ENCODE data around the gene LPIN3.

- TF ChIP-seq CTCF (IDR thresholded peaks at IDR 0.05; ENCODE audit: low read depth, low read length) (no peak), POLR2A (IDR thresholded peaks at IDR 0.05; ENCODE audit: extremely low read depth, insufficient read length) (no peak), MAX (IDR thresholded peaks at IDR 0.05; ENCODE audit: low read depth, low read length) (no peak), MYC (IDR thresholded peaks at IDR 0.05; ENCODE audit: low read depth, low read length) (no peak)
Measured at GRCh38 chr20:41395667-41396664, 55.3 kb downstream of the LPIN3 start.

All from NB4 (cell line).